Measurements from ENCODE around the gene GDF7.

Gene GDF7

DNA sequence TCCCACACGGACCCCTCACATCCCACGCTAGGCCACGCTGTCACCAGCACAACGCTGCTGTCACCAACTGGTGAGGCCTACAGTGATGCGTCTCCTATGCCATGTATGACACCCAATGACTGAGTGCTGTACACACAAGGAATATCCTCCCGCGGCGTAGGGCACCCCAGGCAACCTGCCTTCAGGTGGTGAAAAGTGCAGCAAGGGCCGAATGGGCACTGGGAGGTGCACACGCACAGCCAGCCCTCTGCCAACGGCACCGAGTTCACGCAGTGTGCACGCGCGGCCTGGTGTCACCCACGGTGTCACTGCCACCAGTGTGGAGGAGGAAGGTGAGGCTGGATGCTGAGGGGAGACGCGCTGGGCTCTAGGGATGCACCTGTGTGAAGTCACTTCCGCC lies 20.5 kb upstream of the GDF7 start:
- no peaks in the 10 kb centered on the region for H3K36me3 ChIP-seq (ENCODE audit: control insufficient read depth, insufficient read depth, low read length)
- H3K79me2 ChIP-seq = peaks cover 10% of the 10 kb centered on the region
- H3K4me1 ChIP-seq = peaks cover 14% of the 10 kb centered on the region

DNA sequence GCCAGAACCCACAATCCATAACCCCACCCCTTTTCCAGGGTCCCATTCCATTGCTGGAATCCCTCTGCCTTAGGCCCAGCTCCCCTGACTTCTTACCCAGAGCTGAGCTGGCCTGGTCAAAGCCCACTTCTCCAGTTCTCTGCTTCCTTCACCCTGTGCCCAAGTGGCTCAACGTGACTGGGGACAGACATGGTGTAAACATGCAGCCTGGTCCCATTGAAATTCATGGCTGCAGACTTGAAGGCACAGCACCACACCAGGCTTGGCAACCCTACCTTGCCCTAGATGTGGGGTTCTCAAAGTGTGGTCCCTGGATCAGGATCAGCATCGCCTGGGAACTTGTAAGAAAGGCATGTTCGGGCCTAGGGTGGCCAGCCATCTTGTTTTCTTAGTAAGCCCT lies 19.7 kb upstream of the GDF7 start:
- Histone ChIP-seq H3K4me1 (peaks cover 19% of the 10 kb centered on the region), H2AFZ (no peak overlapping the region), H3K9me3 (ENCODE audit: control insufficient read depth, low read length) (no peaks in the 10 kb centered on the region), H3K36me3 (ENCODE audit: control insufficient read depth, insufficient read depth, low read length) (no peaks in the 10 kb centered on the region), H3K27ac (no peak overlapping the region), H3K79me2 (peaks cover 10% of the 10 kb centered on the region), H3K9ac (no peak overlapping the region), H3K4me3 (ENCODE audit: low read depth, low read length) (no peak overlapping the region), H3K27me3 (ENCODE audit: control insufficient read depth, insufficient read depth, low read length) (no peaks in the 10 kb centered on the region), H3K4me2 (ENCODE audit: low read length) (no peak overlapping the region)
- TF ChIP-seq, protein P1, sequence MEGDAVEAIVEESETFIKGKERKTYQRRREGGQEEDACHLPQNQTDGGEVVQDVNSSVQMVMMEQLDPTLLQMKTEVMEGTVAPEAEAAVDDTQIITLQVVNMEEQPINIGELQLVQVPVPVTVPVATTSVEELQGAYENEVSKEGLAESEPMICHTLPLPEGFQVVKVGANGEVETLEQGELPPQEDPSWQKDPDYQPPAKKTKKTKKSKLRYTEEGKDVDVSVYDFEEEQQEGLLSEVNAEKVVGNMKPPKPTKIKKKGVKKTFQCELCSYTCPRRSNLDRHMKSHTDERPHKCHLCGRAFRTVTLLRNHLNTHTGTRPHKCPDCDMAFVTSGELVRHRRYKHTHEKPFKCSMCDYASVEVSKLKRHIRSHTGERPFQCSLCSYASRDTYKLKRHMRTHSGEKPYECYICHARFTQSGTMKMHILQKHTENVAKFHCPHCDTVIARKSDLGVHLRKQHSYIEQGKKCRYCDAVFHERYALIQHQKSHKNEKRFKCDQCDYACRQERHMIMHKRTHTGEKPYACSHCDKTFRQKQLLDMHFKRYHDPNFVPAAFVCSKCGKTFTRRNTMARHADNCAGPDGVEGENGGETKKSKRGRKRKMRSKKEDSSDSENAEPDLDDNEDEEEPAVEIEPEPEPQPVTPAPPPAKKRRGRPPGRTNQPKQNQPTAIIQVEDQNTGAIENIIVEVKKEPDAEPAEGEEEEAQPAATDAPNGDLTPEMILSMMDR (IDR thresholded peaks at IDR 0.05) = no peak

More for the DNA sequence above, 20.5 kb upstream of the GDF7 start:
- H3K4me2 ChIP-seq (ENCODE audit: low read length) = no peak overlapping the region
- no peak overlapping the region for H3K27ac ChIP-seq
- H3K4me3 ChIP-seq (ENCODE audit: low read depth, low read length) = no peak overlapping the region
- H3K9me3 ChIP-seq (ENCODE audit: control insufficient read depth, low read length) = no peaks in the 10 kb centered on the region
- no peaks in the 10 kb centered on the region for H3K27me3 ChIP-seq (ENCODE audit: control insufficient read depth, insufficient read depth, low read length)
- no peak overlapping the region for H2AFZ ChIP-seq
- TF ChIP-seq, protein P1 (IDR thresholded peaks at IDR 0.05) = no peak
- H3K9ac ChIP-seq = no peak overlapping the region

DNA sequence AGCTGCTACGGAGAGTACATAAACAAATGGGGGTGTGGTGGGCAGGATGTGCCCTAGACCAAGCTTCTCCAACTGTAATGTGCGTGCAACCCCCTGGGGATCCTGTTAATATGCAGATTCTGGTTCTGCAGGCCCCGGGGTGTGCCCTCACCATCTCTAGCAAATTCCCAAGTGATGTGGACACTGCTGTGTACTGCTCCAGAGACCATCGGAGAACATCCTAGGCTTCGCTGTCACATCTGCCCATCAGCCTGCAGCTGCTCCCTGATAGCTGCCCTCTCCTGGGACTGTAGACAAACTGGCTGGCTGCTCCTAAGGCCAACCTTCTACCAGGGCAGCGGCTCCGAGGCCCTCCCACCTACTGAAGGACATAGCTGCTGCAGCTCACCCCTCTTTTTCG lies 19.2 kb upstream of the GDF7 start:
- Histone ChIP-seq H3K4me3 (ENCODE audit: low read depth, low read length) (no peak overlapping the region), H3K9ac (no peak overlapping the region), H3K79me2 (peaks cover 10% of the 10 kb centered on the region), H3K27ac (no peak overlapping the region), H2AFZ (no peak overlapping the region), H3K27me3 (ENCODE audit: control insufficient read depth, insufficient read depth, low read length) (no peaks in the 10 kb centered on the region), H3K36me3 (ENCODE audit: control insufficient read depth, insufficient read depth, low read length) (no peaks in the 10 kb centered on the region), H3K4me2 (ENCODE audit: low read length) (no peak overlapping the region), H3K4me1 (peaks cover 19% of the 10 kb centered on the region), H3K9me3 (ENCODE audit: control insufficient read depth, low read length) (no peaks in the 10 kb centered on the region)
- TF ChIP-seq, protein P1 (IDR thresholded peaks at IDR 0.05) = no peak

DNA sequence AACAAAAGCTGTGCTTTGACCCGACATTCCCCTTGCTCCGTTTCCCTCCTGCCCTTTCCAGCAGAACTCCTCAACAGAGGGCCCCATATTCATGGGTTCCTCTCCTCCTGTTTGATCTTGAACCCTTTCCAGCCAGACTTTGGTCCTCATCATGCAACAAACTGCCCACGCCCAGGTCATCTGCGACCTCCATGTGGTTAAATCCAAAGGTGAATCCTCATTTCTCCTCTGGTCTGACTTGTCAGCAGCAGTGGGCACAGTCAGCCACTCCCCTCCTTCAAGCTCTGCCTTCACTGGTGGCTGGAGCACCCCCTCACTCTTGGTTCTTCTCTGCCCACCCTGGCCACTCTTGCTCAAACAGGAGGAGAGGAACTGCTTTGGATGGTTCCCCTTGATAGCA lies 18.7 kb upstream of the GDF7 start:
- no peak overlapping the region for H3K9ac ChIP-seq
- TF ChIP-seq, protein P1 (IDR thresholded peaks at IDR 0.05) = no peak
- H3K27ac ChIP-seq = no peak overlapping the region

DNA sequence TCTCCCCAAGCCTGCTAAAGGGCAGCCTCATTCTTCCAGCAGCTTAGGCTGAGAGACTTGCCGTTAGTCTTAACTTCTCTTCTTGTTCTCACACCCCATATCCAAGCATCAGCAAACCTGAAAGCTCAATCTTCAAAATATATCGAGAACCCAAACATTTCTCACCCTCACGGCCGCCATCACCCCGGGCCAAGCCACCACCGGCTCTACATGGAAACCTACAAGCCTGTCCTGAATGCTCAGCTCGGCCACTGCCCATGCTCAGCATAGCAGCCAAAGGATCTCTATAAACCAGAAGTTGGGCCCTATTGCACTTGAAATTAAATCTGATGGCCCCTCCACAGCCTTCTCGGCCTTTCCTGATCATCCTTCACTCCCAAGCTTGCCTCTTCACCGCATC lies 18.1 kb upstream of the GDF7 start:
- Histone ChIP-seq H3K4me3 (ENCODE audit: low read depth, low read length) (no peak overlapping the region), H3K9ac (no peak overlapping the region), H3K27ac (no peak overlapping the region), H2AFZ (no peak overlapping the region), H3K9me3 (ENCODE audit: control insufficient read depth, low read length) (no peaks in the 10 kb centered on the region), H3K36me3 (ENCODE audit: control insufficient read depth, insufficient read depth, low read length) (no peaks in the 10 kb centered on the region), H3K4me2 (ENCODE audit: low read length) (no peak overlapping the region), H3K79me2 (peaks cover 10% of the 10 kb centered on the region), H3K27me3 (ENCODE audit: control insufficient read depth, insufficient read depth, low read length) (no peaks in the 10 kb centered on the region), H3K4me1 (peaks cover 19% of the 10 kb centered on the region)
- TF ChIP-seq, protein P1 (IDR thresholded peaks at IDR 0.05) = no peak

More for the DNA sequence above, 18.7 kb upstream of the GDF7 start:
- Histone ChIP-seq H3K36me3 (ENCODE audit: control insufficient read depth, insufficient read depth, low read length) (no peaks in the 10 kb centered on the region), H3K4me1 (peaks cover 19% of the 10 kb centered on the region), H3K27me3 (ENCODE audit: control insufficient read depth, insufficient read depth, low read length) (no peaks in the 10 kb centered on the region), H3K4me2 (ENCODE audit: low read length) (no peak overlapping the region), H3K4me3 (ENCODE audit: low read depth, low read length) (no peak overlapping the region), H3K9me3 (ENCODE audit: control insufficient read depth, low read length) (no peaks in the 10 kb centered on the region), H2AFZ (no peak overlapping the region), H3K79me2 (peaks cover 10% of the 10 kb centered on the region)

Data from parathyroid adenoma (tissue), 2 donors.